ENCODE data around the gene TCEA2. TPM values are rescaled to one million over a fixed set of nuclear protein-coding genes. Genes with fewer than 3 reads are reported as not detected.
A peak's percentile ranks its signal among the peaks of the same experiment; 100 is the strongest.

Gene TCEA2
- total RNA-seq, 1 experiment from 2014 or later, result 38.5 TPM

DNA sequence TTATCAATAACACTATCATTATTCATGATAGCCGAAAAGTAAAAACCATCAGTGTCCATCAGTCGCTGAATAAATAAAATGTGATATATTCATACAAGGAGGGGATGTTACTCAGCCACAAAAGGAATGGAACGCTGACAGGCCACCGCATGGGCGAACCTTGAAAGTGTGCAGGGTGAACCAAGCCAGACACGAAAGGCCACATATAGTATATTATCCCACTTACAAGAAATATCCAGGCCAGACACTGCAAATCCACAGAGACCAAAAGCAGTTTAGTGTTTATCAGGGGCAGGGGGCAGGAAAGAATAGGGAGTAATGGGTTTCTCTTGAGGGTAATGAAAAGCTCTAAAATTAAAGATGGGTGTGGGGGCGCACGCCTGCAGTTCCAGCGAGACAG lies 19.2 kb upstream of the TCEA2 start:
- in situ Hi-C loops (cut with HindIII; ENCODE audit: low pct_unique_long_range_greater_than_20kb, low sequenced_read_pairs) (no loop called here), intact Hi-C loops (cut with micrococcal nuclease; ENCODE audit: unreplicated experiment) (no loop called here)
- Histone ChIP-seq H3K27ac (ENCODE audit: low read length) (no peak overlapping the region), H3K4me3 (ENCODE audit: low read depth in 2 of 2, low read length in 2 of 2) (no peak overlapping the region), H3K4me1 (ENCODE audit: control insufficient read depth, insufficient read depth, low read length) (peaks cover 38% of the 10 kb centered on the region), H3K36me3 (ENCODE audit: control insufficient read depth, insufficient read depth, low read length) (no peaks in the 10 kb centered on the region), H3K27me3 (ENCODE audit: control insufficient read depth, insufficient read depth, low read length) (no peaks in the 10 kb centered on the region), H3K9me3 (ENCODE audit: control insufficient read depth, insufficient read depth, low read depth, low read length) (no peaks in the 10 kb centered on the region)
- DNase-seq (ENCODE audit: low read depth, low spot score), result no peak
- TF ChIP-seq POLR2AphosphoS5 (IDR thresholded peaks at IDR 0.05; ENCODE audit: low read depth, low read length) (no peak), SIN3A (IDR thresholded peaks at IDR 0.05; ENCODE audit: borderline replicate concordance, insufficient read depth, low read depth, low read length) (no peak), CTCF (IDR thresholded peaks at IDR 0.05) (no peak), REST (IDR thresholded peaks at IDR 0.05; ENCODE audit: insufficient read depth in 1 of 2, low read depth in 2 of 2, low read length in 1 of 2) (no peak), TCF7L2 (IDR thresholded peaks at IDR 0.05; ENCODE audit: low read depth, low read length) (no peak)
- BruUV-seq (replicated peaks), result no TSS peak
- ATAC-seq, result no peak
- POLR2A ChIA-PET, result no interaction called here
- CTCF ChIA-PET, result interaction anchor here (0.5 kb wide), 1 partner anchor 41 kb away, joined by 7 read pairs; no protein-coding TSS in a partner anchor

GRCh38 chr20:64044484-64045247 lies 18.3 kb upstream of the TCEA2 start:
- BruUV-seq (replicated peaks), result no TSS peak
- CTCF ChIA-PET, result interaction anchor here (0.7 kb wide), 1 partner anchor 75 kb away, joined by 5 read pairs; no protein-coding TSS in a partner anchor

More at GRCh38 chr20:64044484-64045247, 18.3 kb upstream of the TCEA2 start:
- Histone ChIP-seq H3K4me3 (ENCODE audit: low read depth in 2 of 2, low read length in 2 of 2) (peak overlapping the region in 1 of 2 experiments; percentile 13; a peak in 2 of 4 replicates), H3K9me3 (ENCODE audit: control insufficient read depth, insufficient read depth, low read depth, low read length) (no peaks in the 10 kb centered on the region), H3K27ac (ENCODE audit: low read length) (peak overlapping the region; percentile 62), H3K4me1 (ENCODE audit: control insufficient read depth, insufficient read depth, low read length) (peaks cover 33% of the 10 kb centered on the region), H3K36me3 (ENCODE audit: control insufficient read depth, insufficient read depth, low read length) (no peaks in the 10 kb centered on the region), H3K27me3 (ENCODE audit: control insufficient read depth, insufficient read depth, low read length) (no peaks in the 10 kb centered on the region)
- intact Hi-C loops (cut with micrococcal nuclease; ENCODE audit: unreplicated experiment) (no loop called here), in situ Hi-C loops (cut with HindIII; ENCODE audit: low pct_unique_long_range_greater_than_20kb, low sequenced_read_pairs) (no loop called here)
- POLR2A ChIA-PET, result no interaction called here
- TF ChIP-seq REST (IDR thresholded peaks at IDR 0.05; ENCODE audit: insufficient read depth in 1 of 2, low read depth in 2 of 2, low read length in 1 of 2) (no peak), SIN3A (IDR thresholded peaks at IDR 0.05; ENCODE audit: borderline replicate concordance, insufficient read depth, low read depth, low read length) (no peak), POLR2AphosphoS5 (IDR thresholded peaks at IDR 0.05; ENCODE audit: low read depth, low read length) (no peak), TCF7L2 (IDR thresholded peaks at IDR 0.05; ENCODE audit: low read depth, low read length) (no peak), CTCF (IDR thresholded peaks at IDR 0.05) (no peak)
- peak; percentile 71 for ATAC-seq
- DNase-seq (ENCODE audit: low read depth, low spot score), result no peak

All from Panc1 (cell line).